Measurements from ENCODE around the gene KCNJ12. TPM values are rescaled to one million over a fixed set of nuclear protein-coding genes. Genes with fewer than 3 reads are reported as not detected.
A peak's percentile ranks its signal among the peaks of the same experiment; 100 is the strongest.
"Not testable (repeated sequence)": the region's sequence is repeated elsewhere in the genome, so short reads cannot be mapped to it uniquely, and the experiment has no call there.

KCNJ12 gene
- total RNA-seq, 1 donor from 2014 or later: 12.2 TPM

GRCh38 chr17:21399474-21400186 is 23.5 kb downstream of the KCNJ12 start:
- intact Hi-C loops (cut with DNase I): no loop called here
- no peak for DNase-seq
- ATAC-seq (ENCODE audit: poor library complexity): no peak

- DNase-seq; ATAC-seq (ENCODE audit: poor library complexity); intact Hi-C loops (cut with DNase I): not testable (repeated sequence)
Observed at GRCh38 chr17:21400187-21400569, 24.0 kb downstream of the KCNJ12 start.

GRCh38 chr17:21400816-21401593 is 24.8 kb downstream of the KCNJ12 start:
- ATAC-seq (ENCODE audit: poor library complexity): no peak
- intact Hi-C loops (cut with DNase I): no loop called here
- no peak for DNase-seq

GRCh38 chr17:21402166-21402571 is 26.0 kb downstream of the KCNJ12 start:
- intact Hi-C loops (cut with DNase I): not testable (repeated sequence)
- ATAC-seq (ENCODE audit: poor library complexity) (peak; percentile 76), DNase-seq (peak; percentile 87)

GRCh38 chr17:21402926-21403325 is 26.8 kb downstream of the KCNJ12 start:
- DNase-seq; intact Hi-C loops (cut with DNase I); ATAC-seq (ENCODE audit: poor library complexity): not testable (repeated sequence)

GRCh38 chr17:21404106-21404505 is 27.9 kb downstream of the KCNJ12 start:
- intact Hi-C loops (cut with DNase I); DNase-seq; ATAC-seq (ENCODE audit: poor library complexity): not testable (repeated sequence)

- ATAC-seq (ENCODE audit: poor library complexity); intact Hi-C loops (cut with DNase I): not testable (repeated sequence)
- peak; percentile 33 for DNase-seq
Observed at GRCh38 chr17:21404539-21404938, 28.4 kb downstream of the KCNJ12 start.

- DNase-seq: peak; percentile 62
Observed at GRCh38 chr17:21404956-21405731, 29.0 kb downstream of the KCNJ12 start.

GRCh38 chr17:21405904-21406400 is 29.8 kb downstream of the KCNJ12 start:
- ATAC-seq (ENCODE audit: poor library complexity); DNase-seq; intact Hi-C loops (cut with DNase I): not testable (repeated sequence)

More at GRCh38 chr17:21404956-21405731, 29.0 kb downstream of the KCNJ12 start:
- intact Hi-C loops (cut with DNase I): not testable (repeated sequence)
- peak; percentile 30 for ATAC-seq (ENCODE audit: poor library complexity)

- intact Hi-C loops (cut with DNase I); DNase-seq; ATAC-seq (ENCODE audit: poor library complexity): not testable (repeated sequence)
Observed at GRCh38 chr17:21406616-21407404, 30.7 kb downstream of the KCNJ12 start.

- DNase-seq; intact Hi-C loops (cut with DNase I); ATAC-seq (ENCODE audit: poor library complexity): not testable (repeated sequence)
Observed at GRCh38 chr17:21407752-21408151, 31.6 kb downstream of the KCNJ12 start.

GRCh38 chr17:21408224-21408623 is 32.1 kb downstream of the KCNJ12 start:
- DNase-seq; intact Hi-C loops (cut with DNase I); ATAC-seq (ENCODE audit: poor library complexity): not testable (repeated sequence)

GRCh38 chr17:21408766-21409300 is 32.7 kb downstream of the KCNJ12 start:
- DNase-seq; intact Hi-C loops (cut with DNase I); ATAC-seq (ENCODE audit: poor library complexity): not testable (repeated sequence)

- DNase-seq; intact Hi-C loops (cut with DNase I); ATAC-seq (ENCODE audit: poor library complexity): not testable (repeated sequence)
Observed at GRCh38 chr17:21409388-21409787, 33.2 kb downstream of the KCNJ12 start.

GRCh38 chr17:21409971-21410370 is 33.8 kb downstream of the KCNJ12 start:
- intact Hi-C loops (cut with DNase I); ATAC-seq (ENCODE audit: poor library complexity); DNase-seq: not testable (repeated sequence)

GRCh38 chr17:21410371-21410770 is 34.2 kb downstream of the KCNJ12 start:
- intact Hi-C loops (cut with DNase I); DNase-seq; ATAC-seq (ENCODE audit: poor library complexity): not testable (repeated sequence)

- DNase-seq; ATAC-seq (ENCODE audit: poor library complexity); intact Hi-C loops (cut with DNase I): not testable (repeated sequence)
Observed at GRCh38 chr17:21410906-21411678, 34.9 kb downstream of the KCNJ12 start.

All from Right ventricle myocardium superior (tissue), 1 donor.